Stimulated activated naive B cell treated with anti-CD40 and anti-IgM and Interleukin-4, amounts not matched to agents 10 μg/mL and 1 μg/mL and 100 μg/mL, for 72 hours (primary cell): ENCODE results near the gene RASD2.

Experiments used
- ATAC-seq, 2 donors: fragments of 150-1000 bp; cut with Tn5 transposase; replicated peaks; 2 replicates each; pipeline ENCODE4 v1.10.0; 2021; ENCODE audit warnings: moderate library complexity in 1 of 2
- DNase-seq: peaks from one replicate; pipeline ENCODE4 v3.0.0; 2021
- H3K27ac Mint-ChIP-seq: one replicate; pipeline ENCODE4 v1.8.0; 2022; ENCODE audit warnings: mild to moderate bottlenecking, mixed read lengths
- H3K27me3 Mint-ChIP-seq, 2 donors: one replicate each; pipeline ENCODE4 v1.8.0; 2022; ENCODE audit warnings: mixed read lengths in 2 of 2
- H3K36me3 Mint-ChIP-seq, 2 donors: one replicate each; pipeline ENCODE4 v1.8.0; 2022; ENCODE audit warnings: mixed read lengths in 2 of 2, mild to moderate bottlenecking in 1 of 2
- H3K4me1 Mint-ChIP-seq, 2 donors: one replicate each; pipeline ENCODE4 v1.8.0; 2022; ENCODE audit warnings: mixed read lengths in 2 of 2, mild to moderate bottlenecking in 1 of 2
- H3K4me3 Mint-ChIP-seq, 2 donors: one replicate each; pipeline ENCODE4 v1.8.0; 2022; ENCODE audit warnings: mild to moderate bottlenecking in 2 of 2, mixed read lengths in 2 of 2, moderate library complexity in 1 of 2
- H3K9me3 Mint-ChIP-seq, 2 donors: one replicate each; pipeline ENCODE4 v1.8.0; 2022; ENCODE audit warnings: mixed read lengths in 2 of 2, mild to moderate bottlenecking in 1 of 2

RASD2 gene

GRCh38 chr22:35582861-35583670 is 42.4 kb downstream of the RASD2 start:
- H3K36me3 Mint-ChIP-seq, result no peaks in the 10 kb centered on the region
- peak; percentile 78 to 83 for ATAC-seq
- no peak overlapping the region for H3K27ac Mint-ChIP-seq
- H3K9me3 Mint-ChIP-seq, result peaks cover 0 to under 1% of the 10 kb centered on the region in 2 donors
- H3K4me3 Mint-ChIP-seq, result no peak overlapping the region
- peak; percentile 38 for DNase-seq
- H3K4me1 Mint-ChIP-seq, result peaks cover 8 to 9% of the 10 kb centered on the region in 2 donors
- H3K27me3 Mint-ChIP-seq, result peaks cover 9 to 14% of the 10 kb centered on the region in 2 donors

- DNase-seq (no peak), ATAC-seq (no peak)
- Mint-ChIP-seq H3K4me1 (peaks cover 6 to 8% of the 10 kb centered on the region in 2 donors), H3K4me3 (no peak overlapping the region), H3K36me3 (no peaks in the 10 kb centered on the region), H3K9me3 (no peaks in the 10 kb centered on the region), H3K27ac (no peak overlapping the region), H3K27me3 (peaks cover 14 to 22% of the 10 kb centered on the region in 2 donors)
These were observed 46.1 kb downstream of the RASD2 start for GRCh38 chr22:35586771-35587170.

GRCh38 chr22:35587447-35587870 is 46.8 kb downstream of the RASD2 start:
- Mint-ChIP-seq H3K27me3 (peaks cover 16 to 24% of the 10 kb centered on the region in 2 donors), H3K4me3 (no peak overlapping the region), H3K4me1 (peaks cover 6 to 8% of the 10 kb centered on the region in 2 donors), H3K27ac (no peak overlapping the region), H3K36me3 (no peaks in the 10 kb centered on the region), H3K9me3 (no peaks in the 10 kb centered on the region)
- DNase-seq (no peak), ATAC-seq (no peak)

- Mint-ChIP-seq H3K36me3 (no peaks in the 10 kb centered on the region), H3K4me3 (no peak overlapping the region), H3K27ac (no peak overlapping the region), H3K9me3 (no peaks in the 10 kb centered on the region), H3K4me1 (peaks cover 5 to 7% of the 10 kb centered on the region in 2 donors), H3K27me3 (peaks cover 20 to 28% of the 10 kb centered on the region in 2 donors)
- DNase-seq (no peak), ATAC-seq (no peak)
These were observed 47.3 kb downstream of the RASD2 start for GRCh38 chr22:35587896-35588295.

GRCh38 chr22:35589071-35589755 is 48.6 kb downstream of the RASD2 start:
- H3K4me1 Mint-ChIP-seq, result no peaks in the 10 kb centered on the region
- peaks cover 24 to 32% of the 10 kb centered on the region in 2 donors for H3K27me3 Mint-ChIP-seq
- ATAC-seq (peak in 1 of 2 donors; percentile 51), DNase-seq (no peak)
- no peaks in the 10 kb centered on the region for H3K36me3 Mint-ChIP-seq
- H3K4me3 Mint-ChIP-seq, result no peak overlapping the region
- H3K9me3 Mint-ChIP-seq, result no peaks in the 10 kb centered on the region
- H3K27ac Mint-ChIP-seq, result no peak overlapping the region

- H3K27ac Mint-ChIP-seq, result no peak overlapping the region
- no peaks in the 10 kb centered on the region for H3K9me3 Mint-ChIP-seq
- ATAC-seq, result no peak
- H3K27me3 Mint-ChIP-seq, result peaks cover 27 to 34% of the 10 kb centered on the region in 2 donors
- H3K4me1 Mint-ChIP-seq, result no peaks in the 10 kb centered on the region
- no peak overlapping the region for H3K4me3 Mint-ChIP-seq
- no peak for DNase-seq
- no peaks in the 10 kb centered on the region for H3K36me3 Mint-ChIP-seq
These were observed 49.1 kb downstream of the RASD2 start for GRCh38 chr22:35589756-35590093.

- Mint-ChIP-seq H3K9me3 (peaks cover 0 to 3% of the 10 kb centered on the region in 2 donors), H3K4me1 (no peaks in the 10 kb centered on the region), H3K36me3 (no peaks in the 10 kb centered on the region), H3K27me3 (peaks cover 27 to 29% of the 10 kb centered on the region in 2 donors), H3K4me3 (no peak overlapping the region), H3K27ac (no peak overlapping the region)
- DNase-seq (no peak), ATAC-seq (no peak)
These were observed 50.1 kb downstream of the RASD2 start for GRCh38 chr22:35590634-35591295.

- peaks cover 33% of the 10 kb centered on the region in 2 donors for H3K27me3 Mint-ChIP-seq
- H3K4me3 Mint-ChIP-seq, result no peak overlapping the region
- no peak overlapping the region for H3K27ac Mint-ChIP-seq
- DNase-seq (no peak), ATAC-seq (no peak)
- no peaks in the 10 kb centered on the region for H3K4me1 Mint-ChIP-seq
- no peaks in the 10 kb centered on the region for H3K36me3 Mint-ChIP-seq
- peaks cover 0 to 3% of the 10 kb centered on the region in 2 donors for H3K9me3 Mint-ChIP-seq
These were observed 51.2 kb downstream of the RASD2 start for GRCh38 chr22:35591714-35592417.

- H3K4me3 Mint-ChIP-seq, result no peak overlapping the region
- no peak overlapping the region for H3K27ac Mint-ChIP-seq
- H3K4me1 Mint-ChIP-seq, result no peaks in the 10 kb centered on the region
- peaks cover 0 to 3% of the 10 kb centered on the region in 2 donors for H3K9me3 Mint-ChIP-seq
- ATAC-seq, result no peak
- H3K27me3 Mint-ChIP-seq, result peaks cover 33% of the 10 kb centered on the region in 2 donors
- DNase-seq, result no peak
- no peaks in the 10 kb centered on the region for H3K36me3 Mint-ChIP-seq
These were observed 51.9 kb downstream of the RASD2 start for GRCh38 chr22:35592418-35592967.

GRCh38 chr22:35593071-35593890 is 52.6 kb downstream of the RASD2 start:
- Mint-ChIP-seq H3K9me3 (peaks cover 0 to 3% of the 10 kb centered on the region in 2 donors), H3K4me3 (no peak overlapping the region), H3K4me1 (no peaks in the 10 kb centered on the region), H3K36me3 (no peaks in the 10 kb centered on the region), H3K27ac (no peak overlapping the region), H3K27me3 (peaks cover 33% of the 10 kb centered on the region in 2 donors)
- no peak for ATAC-seq
- no peak for DNase-seq

GRCh38 chr22:35593891-35594470 is 53.4 kb downstream of the RASD2 start:
- DNase-seq (no peak), ATAC-seq (no peak)
- H3K4me3 Mint-ChIP-seq, result no peak overlapping the region
- no peak overlapping the region for H3K27ac Mint-ChIP-seq
- H3K27me3 Mint-ChIP-seq, result peaks cover 28% of the 10 kb centered on the region in 2 donors
- no peaks in the 10 kb centered on the region for H3K4me1 Mint-ChIP-seq
- no peaks in the 10 kb centered on the region for H3K36me3 Mint-ChIP-seq
- peaks cover 0 to 3% of the 10 kb centered on the region in 2 donors for H3K9me3 Mint-ChIP-seq

- Mint-ChIP-seq H3K4me3 (no peak overlapping the region), H3K9me3 (peaks cover 0 to 3% of the 10 kb centered on the region in 2 donors), H3K27ac (no peak overlapping the region), H3K36me3 (no peaks in the 10 kb centered on the region), H3K27me3 (peaks cover 27 to 28% of the 10 kb centered on the region in 2 donors), H3K4me1 (no peaks in the 10 kb centered on the region)
- ATAC-seq (no peak), DNase-seq (no peak)
These were observed 54.1 kb downstream of the RASD2 start for GRCh38 chr22:35594686-35595085.

- Mint-ChIP-seq H3K9me3 (peaks cover 0 to 3% of the 10 kb centered on the region in 2 donors), H3K27ac (no peak overlapping the region), H3K27me3 (peaks cover 24 to 28% of the 10 kb centered on the region in 2 donors), H3K4me3 (no peak overlapping the region), H3K36me3 (no peaks in the 10 kb centered on the region), H3K4me1 (no peaks in the 10 kb centered on the region)
- DNase-seq (no peak), ATAC-seq (no peak)
These were observed 56.2 kb downstream of the RASD2 start for GRCh38 chr22:35596821-35597220.
